H1 (cell line): ENCODE measurements around the gene HSFX4. TPM values are rescaled to one million over a fixed set of nuclear protein-coding genes. Genes with fewer than 3 reads are reported as not detected.

Experiments
- CHD7 ChIP-seq: fragments of 300-600 bp; sonication (generic); IDR thresholded peaks from 2 replicates; pipeline ENCODE4 v1.7.1; 2012; ENCODE audit warnings: low read length, moderate library complexity, mild to moderate bottlenecking, inconsistent platforms; ENCODE audit not compliant: insufficient replicate concordance
- JUN ChIP-seq: IDR thresholded peaks from 2 replicates; pipeline ENCODE4 v1.6.1; 2011; ENCODE audit warnings: low read depth, mild to moderate bottlenecking, improper control_type of control experiment, low read length
- polyA plus RNA-seq, 7 experiments: library from polyadenylated mRNA; depleted of rRNA in 3 of 7; stranded (reverse) in 5 of 7; unstranded in 2 of 7; fragments of >200 nt in 5 of 7; fragments of 200-250 nt in 2 of 7; gene quantifications; 1 replicate in 5 of 7; 2 replicates in 1 of 7; 4 replicates in 1 of 7; pipeline versions ENCODE4 v1.2.1 to v1.2.3, GENCODE V29; 2011 to 2013; ENCODE audit warnings: missing spikeins in 2 of 7, mixed read lengths in 2 of 7
- total RNA-seq: library from RNA; stranded (reverse); fragmentation: NEBNext Ultra II Directional; extraction: Animal tissue kit (Norgen Biotek cat#: 25700); gene quantifications from 2 replicates; pipeline ENCODE4 v1.2.1, GENCODE V29; 2021

The HSFX4 gene
- total and polyA plus RNA-seq, 2 of the 8 experiments (the other 6 are each of a cell fraction or from before 2014, with no cell fraction given), result not detected

- TF ChIP-seq CHD7 (no peak), JUN (no peak)
- TF ChIP-seq, all 59 proteins: peak for 0
These were observed 32.2 kb downstream of the HSFX4 start (continued) for GRCh38 chrX:149961572-149961971.
